Measurements from ENCODE around the gene EGFL7.

GRCh38 chr9:136698635-136699246 is 36.0 kb downstream of the EGFL7 start:
- TF ChIP-seq YY1 (IDR thresholded peaks at IDR 0.05; ENCODE audit: insufficient read depth, insufficient read length) (no peak), ZNF274 (IDR thresholded peaks at IDR 0.05; ENCODE audit: low read depth, low read length) (no peak)

Measured in NT2/D1 (cell line).